Measurements from ENCODE around the gene MZF1. TPM values are rescaled to one million over a fixed set of nuclear protein-coding genes. Genes with fewer than 3 reads are reported as not detected.

The MZF1 gene
- total RNA-seq, 2 donors from 2014 or later = 29.9 to 34.0 TPM

- DNase-seq = no peak
- Mint-ChIP-seq H3K27me3 (no peaks in the 10 kb centered on the region), H3K4me1 (peaks cover 49% of the 10 kb centered on the region), H3K4me3 (peak overlapping the region; percentile 99), H3K36me3 (ENCODE audit: low read depth) (peaks cover 9% of the 10 kb centered on the region), H3K27ac (peak overlapping the region; percentile 98)
- ATAC-seq = no peak
- H3K9me3 ChIP-seq (ENCODE audit: control insufficient read depth, low read length, poor library complexity, severe bottlenecking) = no peaks in the 10 kb centered on the region
These were observed 17.1 kb downstream of the MZF1 start for GRCh38 chr19:58555920-58556621.

GRCh38 chr19:58555369-58555885 is 17.7 kb downstream of the MZF1 start:
- H3K36me3 Mint-ChIP-seq (ENCODE audit: low read depth) = peaks cover 9% of the 10 kb centered on the region
- H3K4me3 Mint-ChIP-seq = peak overlapping the region; percentile 99
- peaks cover 45% of the 10 kb centered on the region for H3K4me1 Mint-ChIP-seq
- no peaks in the 10 kb centered on the region for H3K9me3 ChIP-seq (ENCODE audit: control insufficient read depth, low read length, poor library complexity, severe bottlenecking)
- H3K27me3 Mint-ChIP-seq = no peaks in the 10 kb centered on the region
- peak overlapping the region; percentile 98 for H3K27ac Mint-ChIP-seq
- ATAC-seq (no peak), DNase-seq (no peak)

- DNase-seq (peak; percentile 95 to 97 (median 96)), ATAC-seq (peak; percentile 48)
- Mint-ChIP-seq H3K27me3 (no peaks in the 10 kb centered on the region), H3K36me3 (ENCODE audit: low read depth) (peaks cover 9% of the 10 kb centered on the region), H3K4me3 (peak within 1 kb of the TSS; percentile 99), H3K27ac (peak within 1 kb of the TSS; percentile 98), H3K4me1 (peaks cover 43% of the 10 kb centered on the region)
- no peaks in the 10 kb centered on the region for H3K9me3 ChIP-seq (ENCODE audit: control insufficient read depth, low read length, poor library complexity, severe bottlenecking)
These were observed 18.4 kb downstream of the MZF1 start, which contains the start of gene CHMP2A for GRCh38 chr19:58554494-58555368. Gene CHMP2A, minus strand, starts transcription at chr19:58555105. Its CDS starts 893 bp downstream, at chr19:58554212.

GRCh38 chr19:58553799-58554493 is 19.2 kb downstream of the MZF1 start:
- DNase-seq (no peak), ATAC-seq (no peak)
- H3K36me3 Mint-ChIP-seq (ENCODE audit: low read depth) = peaks cover 9% of the 10 kb centered on the region
- H3K4me3 Mint-ChIP-seq = peak overlapping the region; percentile 99
- H3K27ac Mint-ChIP-seq = peak overlapping the region; percentile 98
- no peaks in the 10 kb centered on the region for H3K9me3 ChIP-seq (ENCODE audit: control insufficient read depth, low read length, poor library complexity, severe bottlenecking)
- H3K27me3 Mint-ChIP-seq = no peaks in the 10 kb centered on the region
- H3K4me1 Mint-ChIP-seq = peaks cover 39% of the 10 kb centered on the region

- H3K27ac Mint-ChIP-seq = peak overlapping the region; percentile 98
- DNase-seq (no peak), ATAC-seq (no peak)
- peak overlapping the region; percentile 73 for H3K4me3 Mint-ChIP-seq
- peaks cover 12% of the 10 kb centered on the region for H3K36me3 Mint-ChIP-seq (ENCODE audit: low read depth)
- no peaks in the 10 kb centered on the region for H3K9me3 ChIP-seq (ENCODE audit: control insufficient read depth, low read length, poor library complexity, severe bottlenecking)
- peaks cover 39% of the 10 kb centered on the region for H3K4me1 Mint-ChIP-seq
- H3K27me3 Mint-ChIP-seq = no peaks in the 10 kb centered on the region
These were observed 20.5 kb downstream of the MZF1 start for GRCh38 chr19:58552655-58553054.

- DNase-seq (no peak), ATAC-seq (no peak)
- Mint-ChIP-seq H3K36me3 (ENCODE audit: low read depth) (peaks cover 12% of the 10 kb centered on the region), H3K27ac (peak overlapping the region; percentile 98), H3K4me1 (peaks cover 35% of the 10 kb centered on the region), H3K4me3 (peak overlapping the region; percentile 73), H3K27me3 (no peaks in the 10 kb centered on the region)
- H3K9me3 ChIP-seq (ENCODE audit: control insufficient read depth, low read length, poor library complexity, severe bottlenecking) = no peaks in the 10 kb centered on the region
These were observed 21.3 kb downstream of the MZF1 start for GRCh38 chr19:58551577-58552471.

- peaks cover 37% of the 10 kb centered on the region for H3K4me1 Mint-ChIP-seq
- H3K4me3 Mint-ChIP-seq = no peak overlapping the region
- peaks cover 16% of the 10 kb centered on the region for H3K36me3 Mint-ChIP-seq (ENCODE audit: low read depth)
- no peaks in the 10 kb centered on the region for H3K9me3 ChIP-seq (ENCODE audit: control insufficient read depth, low read length, poor library complexity, severe bottlenecking)
- no peaks in the 10 kb centered on the region for H3K27me3 Mint-ChIP-seq
- no peak for ATAC-seq
- H3K27ac Mint-ChIP-seq = peak overlapping the region; percentile 14
- DNase-seq = no peak
These were observed 22.0 kb downstream of the MZF1 start for GRCh38 chr19:58551123-58551497.

GRCh38 chr19:58550362-58551122 is 22.6 kb downstream of the MZF1 start:
- Mint-ChIP-seq H3K4me3 (no peak overlapping the region), H3K27ac (no peak overlapping the region), H3K4me1 (peaks cover 43% of the 10 kb centered on the region), H3K36me3 (ENCODE audit: low read depth) (peaks cover 16% of the 10 kb centered on the region), H3K27me3 (no peaks in the 10 kb centered on the region)
- no peak for DNase-seq
- ATAC-seq = no peak
- no peaks in the 10 kb centered on the region for H3K9me3 ChIP-seq (ENCODE audit: control insufficient read depth, low read length, poor library complexity, severe bottlenecking)

GRCh38 chr19:58549664-58550361 is 23.3 kb downstream of the MZF1 start:
- peaks cover 16% of the 10 kb centered on the region for H3K36me3 Mint-ChIP-seq (ENCODE audit: low read depth)
- H3K27me3 Mint-ChIP-seq = no peaks in the 10 kb centered on the region
- peaks cover 42% of the 10 kb centered on the region for H3K4me1 Mint-ChIP-seq
- H3K9me3 ChIP-seq (ENCODE audit: control insufficient read depth, low read length, poor library complexity, severe bottlenecking) = no peaks in the 10 kb centered on the region
- DNase-seq (no peak), ATAC-seq (no peak)
- no peak overlapping the region for H3K27ac Mint-ChIP-seq
- H3K4me3 Mint-ChIP-seq = no peak overlapping the region

- no peaks in the 10 kb centered on the region for H3K9me3 ChIP-seq (ENCODE audit: control insufficient read depth, low read length, poor library complexity, severe bottlenecking)
- ATAC-seq = no peak
- Mint-ChIP-seq H3K4me3 (no peak overlapping the region), H3K36me3 (ENCODE audit: low read depth) (peaks cover 16% of the 10 kb centered on the region), H3K27me3 (no peaks in the 10 kb centered on the region), H3K4me1 (peaks cover 38% of the 10 kb centered on the region), H3K27ac (no peak overlapping the region)
- no peak for DNase-seq
These were observed 24.1 kb downstream of the MZF1 start for GRCh38 chr19:58548859-58549663.

All from T-helper 17 cell (primary cell).